GM11168 (cell line): ENCODE measurements around the gene MCM9.

Experiments
- in situ Hi-C: fragments of 300-500 bp; cut with MboI; formaldehyde crosslinking; loops from one replicate; pipeline ENCODE4 v1.12.0; 2022; ENCODE audit warnings: low sequenced_read_pairs; ENCODE audit not compliant: unreplicated experiment

Gene MCM9

DNA sequence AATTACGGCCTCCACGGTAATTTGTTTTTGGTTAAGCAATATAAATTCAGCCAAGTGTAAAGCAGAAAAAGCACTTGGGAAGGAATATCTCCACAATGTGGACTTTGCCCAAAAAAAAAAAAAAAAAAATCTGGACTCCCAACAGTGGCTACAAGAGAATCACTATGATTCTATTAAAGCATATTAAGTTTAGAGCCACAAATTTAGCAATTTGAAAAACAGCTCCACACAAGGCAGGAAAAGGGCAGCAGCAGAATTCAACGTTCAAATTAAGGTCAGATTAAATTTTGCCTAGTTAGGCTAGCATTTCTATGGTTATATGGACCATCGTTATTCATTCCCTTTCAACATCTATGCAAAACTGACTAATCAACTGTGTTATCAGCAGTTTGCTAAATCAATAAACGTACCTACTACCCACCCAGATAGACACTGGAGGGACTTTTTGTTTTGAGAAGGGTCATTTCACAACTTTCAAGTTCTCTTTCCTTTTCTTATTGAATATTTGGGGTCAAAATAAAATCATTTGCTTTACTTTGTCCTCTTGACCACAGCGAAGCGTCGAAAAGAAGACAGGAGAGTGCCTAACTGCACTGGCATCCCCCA is 1.0 kb downstream of the MCM9 start:
- in situ Hi-C loops = no loop called here

DNA sequence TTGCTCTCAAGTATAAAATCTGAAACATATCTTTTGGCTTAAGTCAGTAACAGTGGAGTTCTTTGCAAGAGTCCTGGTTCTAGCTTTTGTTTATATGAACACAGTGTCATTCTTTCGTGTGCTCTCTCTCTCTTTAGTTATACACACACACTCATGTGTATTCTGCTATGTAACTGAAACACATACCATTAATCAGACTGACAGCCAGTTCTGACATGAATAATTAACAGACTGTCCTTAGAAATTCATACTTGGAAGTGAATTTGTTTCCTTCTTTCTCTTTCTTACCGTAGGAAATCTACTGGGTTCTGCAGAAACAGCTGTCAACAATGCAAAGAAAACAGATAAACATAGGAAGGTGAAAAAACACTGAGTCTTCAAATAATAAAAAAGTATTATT is 2.5 kb downstream of the MCM9 start:
- in situ Hi-C loops = no loop called here

DNA sequence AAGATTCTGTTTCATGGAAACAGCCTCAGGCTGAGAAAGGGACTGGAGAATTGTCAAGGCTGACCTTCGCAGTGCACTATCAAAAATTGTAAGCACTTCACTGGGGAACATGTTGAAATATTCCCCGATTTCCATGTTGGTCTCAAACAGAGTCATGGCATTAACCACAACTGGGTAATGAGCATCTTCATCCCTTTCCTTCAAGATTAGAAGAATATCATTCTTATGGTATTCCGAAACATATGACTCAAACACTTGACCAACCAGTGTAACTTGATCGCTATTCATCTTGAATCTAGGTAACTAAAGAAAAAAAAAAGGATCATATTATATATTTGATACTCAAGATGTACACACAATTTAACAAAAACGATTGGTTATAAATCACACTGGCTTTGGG is 3.5 kb downstream of the MCM9 start:
- in situ Hi-C loops = no loop called here

DNA sequence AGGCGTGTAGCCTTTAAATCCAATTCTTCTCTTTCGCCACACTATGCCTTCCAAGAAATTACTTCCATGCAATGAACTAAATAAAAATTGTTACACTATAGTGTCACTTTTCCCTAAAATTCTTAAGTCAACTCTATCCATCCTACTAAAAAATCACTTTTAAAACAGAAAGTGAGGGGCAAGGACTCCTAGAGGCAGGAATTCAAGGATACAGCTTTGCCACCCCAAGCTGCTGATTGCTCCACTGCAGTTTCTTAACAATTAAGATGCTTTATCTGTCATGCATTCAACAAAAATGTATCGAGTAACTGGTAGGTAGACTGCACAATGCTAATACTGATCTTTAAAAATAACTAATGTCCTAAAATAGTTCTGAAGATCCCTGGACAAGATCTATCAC is 4.3 kb downstream of the MCM9 start:
- in situ Hi-C loops = no loop called here

DNA sequence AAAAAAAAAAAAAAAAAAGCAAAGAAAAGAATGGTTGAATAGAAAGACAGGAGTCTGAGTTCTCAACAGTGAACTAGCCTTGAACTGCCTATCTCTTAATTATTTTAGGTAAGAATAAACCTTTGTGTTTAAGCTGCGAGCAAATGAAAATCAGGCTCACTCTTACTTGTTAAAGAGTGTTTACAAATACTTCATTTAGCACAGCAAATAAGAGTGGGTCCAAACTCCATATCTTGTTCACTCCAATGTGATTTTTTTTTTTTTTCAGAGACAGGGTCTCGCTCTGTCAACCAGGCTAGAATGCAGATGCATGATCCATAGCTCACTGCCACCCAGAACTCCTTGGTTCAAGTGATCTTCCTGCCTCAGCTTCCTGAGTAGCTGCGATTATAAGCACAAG is 11.9 kb downstream of the MCM9 start:
- in situ Hi-C loops = no loop called here

DNA sequence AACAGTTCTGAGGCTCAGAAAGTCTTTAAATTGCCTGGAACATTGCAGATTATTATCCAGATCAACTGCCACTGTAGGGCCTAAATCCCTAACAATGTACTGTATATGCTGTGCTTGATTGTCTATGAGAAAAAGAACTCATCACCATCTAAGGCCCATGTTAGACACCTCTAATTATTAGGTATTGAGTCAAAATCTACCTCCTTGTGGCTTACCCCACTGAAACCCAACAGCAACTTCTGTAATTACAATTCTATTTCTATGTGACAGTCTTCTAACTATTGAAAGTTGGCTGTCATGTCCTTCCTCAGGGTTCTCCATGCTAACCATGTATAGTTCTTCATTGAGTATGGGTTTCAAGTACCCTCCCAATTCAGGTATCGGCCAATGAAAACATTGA is 13.9 kb downstream of the MCM9 start:
- in situ Hi-C loops = no loop called here

DNA sequence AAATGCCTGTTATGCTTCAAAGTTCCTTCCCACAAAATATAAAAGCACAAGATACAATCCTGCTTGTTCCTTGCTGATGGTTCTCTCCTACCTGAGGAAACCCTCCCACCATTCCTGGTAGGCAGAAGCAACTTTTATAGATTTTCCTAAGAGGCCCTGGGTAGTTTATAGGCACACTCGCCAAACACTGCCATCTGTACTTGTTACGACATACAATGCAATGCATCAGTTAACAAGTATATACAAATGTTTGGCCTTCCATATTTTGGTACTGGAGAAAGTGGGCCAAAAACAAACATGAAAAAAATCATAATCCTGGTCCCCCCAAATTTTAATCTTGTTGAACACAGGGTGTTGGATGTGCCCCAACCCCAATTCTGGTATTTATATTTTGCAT is 16.6 kb downstream of the MCM9 start:
- in situ Hi-C loops = no loop called here

DNA sequence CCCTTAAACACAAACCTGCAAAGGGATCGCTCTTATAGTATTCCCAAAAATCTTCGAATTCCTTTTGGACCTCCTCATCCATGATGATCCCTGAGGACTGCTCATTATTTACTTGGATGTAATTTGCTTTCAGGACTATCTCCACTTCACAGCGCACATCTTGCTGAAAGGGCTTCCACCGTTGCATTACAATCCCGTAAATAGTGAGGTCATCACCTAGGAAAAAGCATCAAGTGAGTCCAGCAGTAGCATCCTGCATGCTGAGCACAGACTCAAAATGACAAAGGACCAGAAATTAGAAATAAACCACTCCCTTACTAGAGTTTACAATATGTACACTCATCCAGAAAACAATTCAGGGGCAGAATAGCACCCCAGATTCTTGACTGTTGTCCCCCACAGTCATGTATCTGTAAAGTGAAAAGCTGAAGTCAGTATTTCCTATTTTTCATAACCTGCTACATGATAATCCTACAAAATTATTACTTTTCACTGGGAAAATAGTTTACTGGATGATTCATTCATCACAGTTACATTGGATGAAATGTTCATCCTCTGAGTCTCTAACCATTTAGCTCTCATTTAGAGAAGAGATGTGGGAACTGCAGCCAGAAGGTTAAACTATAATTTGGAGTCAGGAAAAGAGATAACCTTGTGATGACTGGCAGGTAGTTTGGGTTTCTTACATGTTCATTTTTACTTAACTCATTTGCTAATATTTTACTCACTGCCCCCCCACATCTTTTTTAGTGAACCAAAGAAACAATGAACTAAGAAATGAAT is 17.2 kb downstream of the MCM9 start:
- in situ Hi-C loops = no loop called here

DNA sequence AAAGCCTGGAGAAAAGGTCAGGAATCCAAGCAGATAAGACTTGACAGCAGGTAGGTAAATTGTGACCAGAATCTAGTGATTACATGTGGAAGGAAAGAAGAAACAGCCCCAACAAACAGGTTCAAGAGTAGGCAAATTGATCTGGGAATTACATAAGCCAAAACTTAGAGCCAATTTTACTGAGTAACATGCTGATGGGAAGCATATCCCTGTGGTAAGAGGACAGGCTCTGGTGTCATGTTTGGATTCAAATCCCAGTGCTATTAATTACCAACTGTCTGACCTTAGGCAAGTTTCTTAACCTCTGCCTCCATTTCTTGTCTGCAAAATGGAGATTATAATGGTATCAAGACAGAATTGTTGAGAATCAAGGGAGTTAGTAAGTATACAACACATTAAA is 20.4 kb downstream of the MCM9 start:
- in situ Hi-C loops = no loop called here

DNA sequence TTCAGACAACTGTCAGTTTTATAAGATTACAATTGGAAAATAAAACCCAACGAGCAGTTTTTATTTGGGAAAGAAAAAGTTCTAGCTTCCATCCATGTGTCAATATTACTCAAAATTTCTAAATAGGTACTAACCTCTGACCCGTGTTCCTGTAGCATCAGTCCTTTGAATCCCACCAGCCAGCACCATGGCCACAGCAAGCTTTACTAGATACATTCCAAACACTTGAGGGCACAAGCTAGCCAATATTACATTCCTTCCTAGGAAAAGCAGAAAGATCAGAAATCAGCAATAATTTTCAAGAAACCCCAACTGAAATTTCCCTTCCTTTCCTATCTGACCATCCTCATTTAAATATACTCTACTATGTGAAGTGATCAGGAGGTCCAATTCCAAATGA is 21.8 kb downstream of the MCM9 start:
- in situ Hi-C loops = no loop called here

DNA sequence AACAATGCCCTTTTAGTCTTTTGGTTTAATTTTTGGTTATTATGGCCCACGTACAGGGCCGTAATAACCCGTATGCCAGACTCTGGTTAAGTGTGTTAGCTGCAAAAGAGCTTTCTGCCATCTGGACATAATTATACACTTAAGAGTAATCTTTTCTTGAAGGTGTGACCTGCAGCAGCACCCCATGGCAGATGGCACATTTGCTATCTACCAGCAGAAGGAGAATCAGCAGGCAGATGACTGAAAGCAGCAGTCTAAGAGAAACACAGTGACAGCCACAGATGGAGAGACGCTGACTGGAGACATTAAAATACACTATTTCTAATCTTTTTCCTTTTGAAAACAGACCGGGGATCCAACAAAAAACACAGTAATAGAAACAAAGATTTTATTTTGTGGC is 22.3 kb downstream of the MCM9 start:
- in situ Hi-C loops = no loop called here

DNA sequence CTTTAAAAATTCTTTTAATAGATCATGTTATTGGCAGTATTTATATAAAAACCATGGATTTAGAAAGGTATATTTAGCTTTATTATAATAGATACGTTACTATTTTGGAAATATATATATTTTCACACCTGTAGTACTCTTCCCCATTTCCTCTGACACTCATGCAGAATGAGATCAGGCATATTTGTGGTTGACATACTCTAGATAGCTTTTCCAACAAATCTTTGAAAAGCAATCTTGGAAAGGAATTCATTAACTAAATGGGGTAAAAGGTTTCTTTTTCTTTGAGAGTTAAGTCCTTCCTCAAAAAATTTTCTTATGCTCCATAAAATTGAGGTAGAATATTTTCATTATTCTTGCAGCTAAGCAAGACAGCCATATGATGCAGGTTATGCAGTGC is 26.5 kb downstream of the MCM9 start:
- in situ Hi-C loops = no loop called here

DNA sequence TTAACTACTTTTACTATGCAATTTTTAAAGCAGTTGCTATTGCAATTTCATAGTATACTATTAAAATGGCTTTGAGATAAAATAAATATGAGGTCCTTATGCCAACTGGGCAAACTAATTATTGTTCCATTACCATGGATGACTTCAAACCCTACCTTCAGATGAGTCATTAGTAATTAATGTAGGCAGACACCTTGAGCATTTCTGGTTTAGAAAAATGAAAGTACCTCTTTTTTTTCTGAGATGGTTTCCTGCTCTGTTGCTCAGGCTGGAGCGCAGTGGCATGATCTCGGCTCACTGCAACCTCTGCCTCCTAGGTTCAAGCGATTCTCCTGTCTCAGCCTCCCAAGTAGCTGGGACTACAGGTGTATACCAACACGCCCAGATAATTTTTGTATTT is 29.1 kb downstream of the MCM9 start:
- in situ Hi-C loops = no loop called here

DNA sequence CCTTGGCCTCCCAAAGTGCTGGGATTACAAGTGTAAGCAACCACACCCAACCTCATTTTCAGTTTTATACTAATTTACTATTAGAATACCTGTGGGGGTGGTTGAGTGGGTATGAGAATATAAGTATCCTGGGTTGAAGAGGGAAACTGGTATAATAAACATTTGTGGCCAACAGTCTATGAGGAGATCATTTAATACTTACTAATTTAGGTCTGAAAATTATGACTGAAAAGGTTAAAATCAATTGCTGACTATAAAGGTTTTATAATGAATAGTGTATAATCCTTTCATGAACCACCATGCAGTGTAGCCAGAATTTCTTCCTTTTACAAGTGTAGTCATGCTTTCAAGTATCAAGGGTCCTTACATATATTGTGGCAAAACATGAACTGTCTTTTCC is 29.9 kb downstream of the MCM9 start:
- in situ Hi-C loops = no loop called here

DNA sequence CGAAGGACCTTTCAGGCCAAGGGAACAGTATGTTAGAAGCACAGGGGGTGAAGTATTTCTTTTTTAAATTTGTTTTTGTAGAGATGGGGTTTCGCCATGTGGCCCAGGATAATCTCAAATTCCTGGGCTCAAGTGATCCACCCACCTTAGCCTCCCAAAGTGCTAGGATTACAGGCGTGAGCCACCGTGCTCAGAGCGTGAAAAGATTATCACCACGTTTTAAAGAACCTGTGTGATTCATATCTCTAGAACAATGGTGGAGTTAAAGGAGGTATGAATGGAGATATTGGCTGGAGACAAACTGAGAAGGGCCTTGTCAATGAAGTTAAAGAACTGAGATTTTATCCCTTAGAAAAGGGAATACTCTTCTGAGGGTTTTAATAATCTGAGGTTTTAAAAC is 31.3 kb downstream of the MCM9 start:
- in situ Hi-C loops = no loop called here

DNA sequence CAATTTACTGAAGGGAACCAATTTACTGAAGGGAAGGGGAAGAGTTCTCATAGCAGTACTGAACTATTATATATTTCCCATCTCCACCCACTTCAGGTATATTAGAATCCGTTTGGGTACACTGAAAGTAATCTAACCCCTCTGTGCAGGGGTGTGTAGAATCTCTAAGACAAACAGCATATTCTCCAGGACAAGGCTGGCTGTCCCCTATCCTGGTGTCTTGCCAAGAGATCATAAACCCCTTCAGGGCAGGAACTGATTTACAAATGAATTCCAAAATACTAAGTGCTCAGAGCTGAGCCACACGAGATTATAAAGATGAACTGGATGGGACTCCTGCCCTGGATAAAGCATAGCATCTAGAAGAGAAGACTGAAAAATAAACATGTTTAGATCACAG is 31.8 kb downstream of the MCM9 start:
- in situ Hi-C loops = no loop called here

DNA sequence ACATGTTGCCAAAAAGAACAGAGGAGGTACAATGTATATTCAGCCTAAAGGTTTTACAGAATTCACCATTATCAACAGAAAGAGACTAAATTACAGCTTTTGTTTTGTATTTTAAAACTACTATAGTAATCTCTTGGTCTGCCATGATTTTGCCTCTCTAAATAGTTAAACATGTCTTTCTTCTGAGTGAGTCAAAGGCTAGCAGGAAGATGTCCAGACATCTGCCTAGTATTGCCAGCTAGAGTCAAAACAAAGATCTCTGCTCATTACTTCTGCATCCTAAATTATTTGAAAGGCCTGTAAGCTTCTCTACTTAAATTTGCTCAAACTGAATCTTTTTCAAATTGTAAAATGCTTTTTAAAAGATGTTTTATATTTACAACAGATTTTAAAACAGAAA is 32.2 kb downstream of the MCM9 start:
- in situ Hi-C loops = no loop called here

DNA sequence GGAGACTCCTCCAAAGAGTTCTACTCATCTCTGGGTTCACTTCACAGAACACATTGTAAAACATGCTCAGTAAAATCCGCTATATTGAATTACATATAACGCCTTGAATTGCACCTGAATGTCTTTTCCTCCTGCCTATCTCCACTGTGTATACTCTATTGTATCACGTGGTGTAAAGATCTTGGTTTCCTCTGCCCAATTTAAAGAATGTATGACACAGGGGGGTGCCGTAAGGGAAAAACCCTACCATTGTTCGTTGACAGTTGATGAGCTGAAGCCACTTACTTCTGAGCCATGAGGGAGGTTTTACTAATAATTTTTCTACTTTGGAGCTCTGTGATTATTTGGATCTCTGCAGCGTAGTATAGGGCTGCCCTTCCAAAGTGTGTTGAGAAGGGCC is 35.0 kb downstream of the MCM9 start:
- in situ Hi-C loops = no loop called here

DNA sequence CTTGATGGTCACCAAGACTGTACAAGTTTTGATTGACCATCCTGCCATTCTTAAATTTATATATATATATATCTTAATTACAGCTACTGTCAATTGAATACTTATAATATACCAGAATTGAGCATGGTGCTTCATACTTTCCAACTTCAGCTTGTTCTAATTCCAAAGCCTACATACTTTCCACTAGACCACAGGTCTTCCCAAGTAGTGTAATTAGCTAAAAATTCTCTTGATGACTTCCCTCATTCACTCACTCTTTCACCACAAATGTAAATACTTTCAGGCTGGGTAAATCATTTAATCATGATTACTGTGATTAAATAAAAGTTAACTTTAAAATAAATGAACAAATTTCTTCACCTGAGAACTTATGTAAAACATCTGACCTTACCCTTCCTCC is 37.6 kb downstream of the MCM9 start:
- in situ Hi-C loops = no loop called here

DNA sequence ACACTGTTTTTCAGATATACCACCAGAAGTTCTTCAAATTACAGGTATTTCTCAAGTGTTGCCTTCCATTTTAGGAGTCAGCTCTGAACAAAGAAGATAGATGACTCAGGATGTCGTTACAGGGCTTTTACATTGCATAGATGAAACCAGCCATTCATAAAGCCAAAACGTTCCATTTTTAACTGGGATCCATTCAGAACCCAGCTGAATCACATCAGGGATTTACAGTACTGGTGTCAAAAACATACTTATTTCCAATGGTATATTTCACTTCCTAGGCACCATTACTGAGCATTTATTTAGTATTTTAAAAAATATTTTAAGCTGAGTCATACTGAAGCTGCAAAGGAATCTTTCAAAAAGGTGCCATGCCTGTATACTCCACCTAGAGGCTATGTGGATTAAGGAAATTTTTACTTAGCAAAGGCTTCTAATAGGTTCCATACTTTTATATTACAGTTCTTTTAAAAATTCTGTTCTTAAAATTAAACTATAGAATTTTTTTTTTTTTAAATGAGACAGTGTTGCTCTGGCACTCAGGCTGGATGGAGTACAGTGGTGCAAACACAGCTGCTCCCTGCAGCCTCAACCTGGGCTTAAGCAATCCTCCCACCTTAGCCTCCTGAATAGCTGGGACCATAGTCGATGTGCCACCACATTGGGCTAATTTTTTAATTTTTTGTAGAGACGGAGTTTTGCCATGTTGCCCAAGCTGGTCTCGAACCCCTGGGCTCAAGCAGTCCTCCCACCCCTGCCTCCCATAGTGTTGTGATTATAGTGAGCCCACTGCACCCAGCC is 38.4 kb downstream of the MCM9 start:
- in situ Hi-C loops = no loop called here

DNA sequence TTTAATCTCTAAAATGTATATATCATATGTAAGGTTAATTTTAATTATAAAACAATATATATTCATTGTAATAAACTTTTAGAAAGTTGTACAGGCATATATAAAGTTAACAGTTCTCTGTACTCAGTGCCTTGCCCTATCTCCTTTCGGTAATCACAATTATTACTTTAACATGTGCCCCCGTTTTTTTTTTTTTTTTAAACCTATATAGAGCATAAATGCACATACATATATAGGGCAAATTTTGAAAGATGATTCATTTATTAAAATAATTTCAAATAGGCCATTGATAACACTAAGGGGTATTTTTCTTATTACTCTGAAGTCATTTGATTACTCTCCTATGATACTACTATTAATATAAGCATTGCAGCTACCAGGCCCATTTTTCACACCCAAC is 39.1 kb downstream of the MCM9 start:
- in situ Hi-C loops = no loop called here

DNA sequence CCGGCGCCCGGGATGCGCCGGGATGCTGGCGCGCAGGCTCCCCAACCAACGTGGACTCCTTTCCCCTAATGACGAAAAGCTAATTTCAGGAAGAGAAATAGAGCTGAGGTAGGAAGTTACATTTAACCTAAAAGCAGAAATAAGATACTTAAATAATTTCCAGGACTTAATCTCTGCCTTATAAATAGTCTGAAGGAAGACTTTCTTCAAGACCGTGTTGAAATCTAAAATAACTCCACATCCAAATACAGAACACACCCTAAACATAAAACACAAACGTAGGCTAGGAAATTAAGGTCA is 39.7 kb downstream of the MCM9 start:
- in situ Hi-C loops = no loop called here
